Kidney epithelial cell (primary cell): ENCODE data around the gene STIM2. TPM values are rescaled to one million over a fixed set of nuclear protein-coding genes. Genes with fewer than 3 reads are reported as not detected.

Experiments
- DNase-seq: peaks from one replicate; pipeline ENCODE4 v3.0.0-alpha.2; 2010; ENCODE audit warnings: low read depth
- H3K27me3 ChIP-seq: 2 replicates; pipeline ENCODE4 v1.6.0; 2011; ENCODE audit warnings: low read length; ENCODE audit not compliant: control insufficient read depth, insufficient read depth
- H3K36me3 ChIP-seq: 2 replicates; pipeline ENCODE4 v1.5.1; 2011; ENCODE audit warnings: low read length; ENCODE audit not compliant: control insufficient read depth, insufficient read depth
- H3K4me3 ChIP-seq: 2 replicates; pipeline ENCODE4 v1.5.1; 2011; ENCODE audit warnings: low read depth, mild to moderate bottlenecking, control low read depth, low read length
- total RNA-seq: library from RNA; depleted of rRNA; stranded (reverse); fragments of >200 nt; gene quantifications from 2 replicates; pipeline ENCODE4 v1.2.3, GENCODE V29; 2015
- TF ChIP-seq, protein P1 (sequence below): IDR thresholded peaks from 2 replicates; pipeline ENCODE4 v1.5.1; 2011; ENCODE audit warnings: mild to moderate bottlenecking, moderate library complexity, low read length, control low read depth, inconsistent platforms; ENCODE audit not compliant: insufficient read depth, poor library complexity, severe bottlenecking

The STIM2 gene
- total RNA-seq, 1 donor from 2014 or later: 12.0 TPM

DNA sequence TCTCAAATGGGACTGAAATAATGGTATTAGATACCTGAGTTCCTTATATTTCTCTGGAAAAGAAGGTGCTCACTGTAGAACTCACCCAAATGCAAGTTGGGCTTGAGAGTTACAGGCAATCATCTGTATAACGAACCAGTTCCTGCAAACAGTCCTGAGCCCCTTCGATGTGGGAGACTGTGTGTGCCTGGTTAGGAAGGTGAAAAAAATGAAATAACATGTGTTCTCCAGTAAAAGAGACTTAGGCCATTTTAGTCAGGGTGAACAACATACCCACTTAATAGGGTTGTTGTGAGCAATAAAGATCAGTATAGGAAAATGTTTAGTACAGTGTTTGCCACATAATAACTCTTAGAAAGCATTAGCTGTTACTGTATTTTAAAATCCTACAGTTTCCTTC is 23.4 kb downstream of the STIM2 start:
- Histone ChIP-seq H3K4me3 (no peak overlapping the region), H3K27me3 (no peaks in the 10 kb centered on the region), H3K36me3 (no peaks in the 10 kb centered on the region)
- TF ChIP-seq, protein P1, sequence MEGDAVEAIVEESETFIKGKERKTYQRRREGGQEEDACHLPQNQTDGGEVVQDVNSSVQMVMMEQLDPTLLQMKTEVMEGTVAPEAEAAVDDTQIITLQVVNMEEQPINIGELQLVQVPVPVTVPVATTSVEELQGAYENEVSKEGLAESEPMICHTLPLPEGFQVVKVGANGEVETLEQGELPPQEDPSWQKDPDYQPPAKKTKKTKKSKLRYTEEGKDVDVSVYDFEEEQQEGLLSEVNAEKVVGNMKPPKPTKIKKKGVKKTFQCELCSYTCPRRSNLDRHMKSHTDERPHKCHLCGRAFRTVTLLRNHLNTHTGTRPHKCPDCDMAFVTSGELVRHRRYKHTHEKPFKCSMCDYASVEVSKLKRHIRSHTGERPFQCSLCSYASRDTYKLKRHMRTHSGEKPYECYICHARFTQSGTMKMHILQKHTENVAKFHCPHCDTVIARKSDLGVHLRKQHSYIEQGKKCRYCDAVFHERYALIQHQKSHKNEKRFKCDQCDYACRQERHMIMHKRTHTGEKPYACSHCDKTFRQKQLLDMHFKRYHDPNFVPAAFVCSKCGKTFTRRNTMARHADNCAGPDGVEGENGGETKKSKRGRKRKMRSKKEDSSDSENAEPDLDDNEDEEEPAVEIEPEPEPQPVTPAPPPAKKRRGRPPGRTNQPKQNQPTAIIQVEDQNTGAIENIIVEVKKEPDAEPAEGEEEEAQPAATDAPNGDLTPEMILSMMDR: no peak
- DNase-seq: no peak

DNA sequence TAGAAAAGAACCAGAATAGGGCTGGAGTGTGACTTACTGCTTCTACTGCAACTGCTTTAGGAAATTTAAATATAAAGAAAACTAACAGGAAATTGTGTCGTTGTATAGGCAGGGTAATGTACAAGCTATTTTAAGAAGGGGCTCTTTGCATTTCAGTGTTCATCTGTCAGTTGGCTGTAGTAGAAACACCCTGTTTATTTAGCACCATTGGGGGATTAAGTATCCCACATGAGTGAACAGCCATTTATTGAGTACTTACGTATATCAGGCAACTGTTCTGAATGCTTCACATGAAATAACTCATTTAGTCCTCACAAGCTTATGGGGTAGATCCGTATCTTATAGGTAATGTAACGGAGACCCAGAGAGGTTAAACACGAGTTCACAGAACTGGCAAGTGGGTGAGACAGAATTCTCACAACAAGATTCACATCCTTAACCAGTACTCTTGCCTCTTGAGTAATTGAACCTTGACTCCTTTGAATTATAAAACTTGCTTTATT is 23.9 kb downstream of the STIM2 start:
- Histone ChIP-seq H3K27me3 (no peaks in the 10 kb centered on the region), H3K4me3 (no peak overlapping the region), H3K36me3 (no peaks in the 10 kb centered on the region)
- TF ChIP-seq, protein P1: no peak
- no peak for DNase-seq

DNA sequence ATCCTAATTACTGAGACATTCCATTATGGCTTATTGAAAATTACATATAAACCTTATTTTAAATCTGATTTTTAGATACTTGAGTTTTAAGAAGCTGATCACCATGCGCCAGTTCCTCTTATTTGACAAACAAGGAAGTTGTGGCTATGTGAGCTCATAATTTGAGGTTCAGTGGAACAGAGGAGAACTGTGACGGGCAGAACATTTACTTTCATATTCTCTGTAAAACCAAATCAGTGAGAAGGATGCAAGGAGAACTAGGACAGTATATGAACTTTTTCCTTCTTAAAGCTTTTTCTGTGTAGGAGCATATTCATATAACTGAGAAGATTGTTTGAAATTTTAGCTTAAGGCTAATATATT is 25.3 kb downstream of the STIM2 start:
- TF ChIP-seq, protein P1: no peak
- DNase-seq: no peak
- Histone ChIP-seq H3K36me3 (no peaks in the 10 kb centered on the region), H3K27me3 (no peaks in the 10 kb centered on the region), H3K4me3 (no peak overlapping the region)

DNA sequence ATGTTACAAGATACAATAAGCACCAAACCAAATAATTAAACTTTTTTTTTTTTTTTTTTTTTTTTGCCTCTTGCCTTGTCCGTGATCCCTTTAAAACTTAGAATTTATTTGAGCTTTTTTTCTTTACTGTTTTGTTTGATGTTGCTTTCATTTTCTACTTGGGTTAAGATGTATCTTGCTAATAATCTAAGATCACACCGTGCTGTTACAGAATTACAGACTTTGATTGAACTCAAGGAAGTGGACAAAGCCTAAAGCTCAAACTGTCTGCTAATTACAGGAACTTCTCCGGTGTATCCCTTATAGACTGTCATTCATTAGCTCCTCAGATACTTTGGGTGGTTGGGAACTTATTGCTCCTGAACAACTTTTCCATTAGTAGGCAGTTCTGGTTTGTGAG is 26.5 kb downstream of the STIM2 start:
- Histone ChIP-seq H3K27me3 (no peaks in the 10 kb centered on the region), H3K36me3 (no peaks in the 10 kb centered on the region), H3K4me3 (no peak overlapping the region)
- TF ChIP-seq, protein P1: no peak
- no peak for DNase-seq

GRCh38 chr4:26887809-26888208 is 27.2 kb downstream of the STIM2 start:
- H3K36me3 ChIP-seq: no peaks in the 10 kb centered on the region
- TF ChIP-seq, protein P1: no peak
- no peak for DNase-seq
- H3K27me3 ChIP-seq: no peaks in the 10 kb centered on the region
- H3K4me3 ChIP-seq: no peak overlapping the region

GRCh38 chr4:26889356-26889755 is 28.7 kb downstream of the STIM2 start:
- H3K27me3 ChIP-seq: no peaks in the 10 kb centered on the region
- TF ChIP-seq, protein P1: no peak
- no peaks in the 10 kb centered on the region for H3K36me3 ChIP-seq
- DNase-seq: no peak
- H3K4me3 ChIP-seq: no peak overlapping the region
